B cell (primary cell): ENCODE measurements around the gene ARSI. TPM values are rescaled to one million over a fixed set of nuclear protein-coding genes. Genes with fewer than 3 reads are reported as not detected.

Source experiments
- ATAC-seq: fragments of 200-7000 bp; cut with Tn5 transposase; one replicate; pipeline ENCODE4 v1.10.0; 2021; ENCODE audit warnings: low read depth, mild to moderate bottlenecking, moderate number of reproducible peaks, moderate library complexity
- CTCF ChIA-PET: fragments of 350-600 bp; sonication (Branson Sonifier 250); formaldehyde crosslinking; loops from one replicate; lab custom pipeline; 2021; ENCODE audit warnings: antibody characterized with exemption, inconsistent platforms; lab: Charles Lee
- POLR2A ChIA-PET: fragments of 350-600 bp; sonication (Branson Sonifier 250); formaldehyde crosslinking; loops from one replicate; lab custom pipeline; 2021; ENCODE audit warnings: antibody characterized with exemption; lab: Charles Lee
- DNase-seq: peaks from one replicate; pipeline ENCODE4 v3.0.0; 2013
- H2AFZ ChIP-seq: 2 replicates; pipeline ENCODE4 v1.6.1; 2012; ENCODE audit warnings: mild to moderate bottlenecking, low read depth, low read length; ENCODE audit not compliant: insufficient read depth, poor library complexity, severe bottlenecking
- H3K27ac ChIP-seq, 2 donors: 1 replicate in 1 of 2; 2 replicates in 1 of 2; pipeline ENCODE4 v1.5.1; 2012 to 2013; ENCODE audit warnings: low read length in 2 of 2, mild to moderate bottlenecking in 2 of 2, moderate library complexity in 1 of 2
- H3K27me3 ChIP-seq, 4 experiments: fragments of 200-600 bp in 1 of 4; sonication (generic) in 1 of 4; replicated peaks in 1 of 4; 1 replicate in 2 of 4; 2 replicates in 2 of 4; pipeline versions ENCODE4 v1.6.1 to v1.7.0; 2013 to 2016; ENCODE audit warnings: low read length in 3 of 4, mild to moderate bottlenecking in 2 of 4, mixed read lengths in 1 of 4, moderate library complexity in 1 of 4; ENCODE audit not compliant: insufficient read depth in 4 of 4, control insufficient read depth in 3 of 4; ENCODE audit errors: control extremely low read depth in 1 of 4
- H3K36me3 ChIP-seq, 2 experiments: replicated peaks in 1 of 2; 1 replicate in 1 of 2; 2 replicates in 1 of 2; pipeline versions ENCODE4 v1.6.1 to v1.7.1; 2013; ENCODE audit warnings: low read length in 1 of 2; ENCODE audit not compliant: insufficient read depth in 2 of 2, control insufficient read depth in 1 of 2; ENCODE audit errors: control extremely low read depth in 1 of 2, extremely low read depth in 1 of 2
- H3K4me1 ChIP-seq, 2 donors: fragments of 200-600 bp in 1 of 2; sonication (generic) in 1 of 2; 1 replicate in 1 of 2; 2 replicates in 1 of 2; pipeline versions ENCODE4 v1.5.1 to v1.6.1; 2013 to 2017; ENCODE audit warnings: low read length in 2 of 2; ENCODE audit not compliant: control insufficient read depth in 2 of 2, insufficient read depth in 2 of 2
- H3K4me2 ChIP-seq: replicated peaks from 2 replicates; pipeline ENCODE3; 2012; ENCODE audit warnings: mild to moderate bottlenecking, low read depth, low read length; ENCODE audit not compliant: poor library complexity, severe bottlenecking
- H3K4me3 ChIP-seq, 5 experiments: fragments of 200-600 bp in 1 of 5; sonication (generic) in 1 of 5; 1 replicate in 3 of 5; 2 replicates in 2 of 5; pipeline versions ENCODE4 v1.5.1 to v1.7.0; 2011 to 2016; ENCODE audit warnings: low read length in 4 of 5, mild to moderate bottlenecking in 4 of 5, low read depth in 2 of 5, control low read depth in 1 of 5, moderate library complexity in 1 of 5; ENCODE audit not compliant: insufficient read depth in 1 of 5; ENCODE audit errors: control extremely low read depth in 1 of 5, extremely low read depth in 1 of 5
- H3K79me2 ChIP-seq: fragments of 200-600 bp; sonication (generic); one replicate; pipeline ENCODE4 v1.6.0; 2016; ENCODE audit warnings: low read length; ENCODE audit not compliant: control insufficient read depth, insufficient read depth
- H3K9ac ChIP-seq: fragments of 200-600 bp; sonication (generic); 2 replicates; pipeline ENCODE4 v1.6.1; 2017; ENCODE audit warnings: mild to moderate bottlenecking, low read length, moderate library complexity
- H3K9me3 ChIP-seq, 3 donors: one replicate each; pipeline versions ENCODE4 v1.6.1 to v1.7.1; 2013; ENCODE audit warnings: low read length in 2 of 3; ENCODE audit not compliant: control insufficient read depth in 2 of 3, insufficient read depth in 1 of 3; ENCODE audit errors: control extremely low read depth in 1 of 3
- H4K20me1 ChIP-seq: 2 replicates; pipeline ENCODE4 v1.6.0; 2012; ENCODE audit warnings: mild to moderate bottlenecking, low read length; ENCODE audit not compliant: insufficient read depth, control insufficient read depth, poor library complexity, severe bottlenecking
- H3K27ac Mint-ChIP-seq: one replicate; pipeline ENCODE4 v1.8.0; 2021; ENCODE audit warnings: mixed read lengths
- H3K27me3 Mint-ChIP-seq: one replicate; pipeline ENCODE4 v1.8.0; 2021; ENCODE audit warnings: mixed read lengths
- H3K4me1 Mint-ChIP-seq: one replicate; pipeline ENCODE4 v1.8.0; 2021; ENCODE audit warnings: mixed read lengths
- H3K4me3 Mint-ChIP-seq: one replicate; pipeline ENCODE4 v1.8.0; 2021; ENCODE audit warnings: mixed read lengths
- H3K9me3 Mint-ChIP-seq: one replicate; pipeline ENCODE4 v1.8.0; 2022; ENCODE audit warnings: mixed read lengths; ENCODE audit not compliant: insufficient read depth
- EZH2 ChIP-seq: IDR thresholded peaks from 2 replicates; pipeline ENCODE4 v1.6.1; 2012; ENCODE audit warnings: borderline replicate concordance, low read depth, mild to moderate bottlenecking, moderate library complexity, low read length; ENCODE audit not compliant: insufficient read depth, poor library complexity, severe bottlenecking
- WGBS: methylation state at CpG from one replicate; pipeline ENCODE4 v1.1.5; 2013; ENCODE audit warnings: missing lambda C conversion rate; ENCODE audit not compliant: insufficient coverage; 5-methylcytosine and 5-hydroxymethylcytosine counted together
- intact Hi-C: fragments of 100-400 bp; cut with micrococcal nuclease; formaldehyde crosslinking; loops from one replicate; pipeline ENCODE4 v1.10.0; 2022
- polyA plus RNA-seq: library from polyadenylated mRNA; depleted of rRNA; stranded (reverse); fragments of >200 nt; gene quantifications from 2 replicates; pipeline ENCODE4 v1.2.3, GENCODE V29; 2012
- total RNA-seq, 2 donors: library from RNA; stranded (reverse); fragments of 120-200 nt in 1 of 2; gene quantifications; 1 replicate in 1 of 2; 2 replicates in 1 of 2; pipeline versions ENCODE4 v1.2.3 to v1.2.4, GENCODE V29; 2013 to 2022
- TF ChIP-seq, protein P1 (sequence below): fragments of 200-600 bp; IDR thresholded peaks from one replicate; pipeline ENCODE4 v1.8.0; 2022; ENCODE audit warnings: antibody characterized with exemption, mild to moderate bottlenecking

Gene ARSI
- total and polyA plus RNA-seq, 2 donors (not counting 1 experiment from before 2014, with no cell fraction given): not detected

DNA sequence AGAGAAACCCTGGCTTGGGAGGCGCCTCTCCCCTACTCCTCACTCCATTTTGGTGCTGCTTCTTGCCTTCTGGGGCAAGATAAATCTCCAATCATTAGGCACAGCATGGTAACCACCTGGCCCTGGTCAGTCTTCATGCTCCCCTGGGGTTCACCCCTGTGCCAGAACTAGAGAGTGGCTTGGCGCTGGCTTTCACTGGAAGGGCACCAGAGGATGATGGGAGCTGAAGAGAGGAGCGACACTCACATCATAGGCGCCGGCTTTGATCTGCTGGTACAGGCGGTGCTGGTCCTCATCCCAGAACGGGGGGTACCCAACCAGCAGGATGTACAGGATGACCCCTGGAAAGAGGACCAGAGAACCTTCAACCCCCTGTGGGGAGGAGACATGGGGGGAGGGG, 51.2 kb downstream of the ARSI start:
- whole genome bisulfite sequencing: 84% methylated on average over 6 of the region's 7 CpGs
- H3K27me3 Mint-ChIP-seq: peaks cover 3% of the 10 kb centered on the region
- Histone ChIP-seq H3K36me3 (no peaks in the 10 kb centered on the region), H3K4me1 (no peaks in the 10 kb centered on the region), H3K79me2 (no peaks in the 10 kb centered on the region), H3K27ac (no peak overlapping the region), H3K4me3 (no peak overlapping the region), H3K27me3 (peaks cover 0 to 3% (median 0%) of the 10 kb centered on the region in 4 experiments), H3K4me2 (no peak overlapping the region), H3K9ac (no peak overlapping the region), H4K20me1 (no peaks in the 10 kb centered on the region), H2AFZ (no peak overlapping the region), H3K9me3 (peaks cover 0 to 5% (median 0%) of the 10 kb centered on the region in 3 donors)
- no peaks in the 10 kb centered on the region for H3K4me1 Mint-ChIP-seq
- no peak for TF ChIP-seq EZH2
- TF ChIP-seq, protein P1, sequence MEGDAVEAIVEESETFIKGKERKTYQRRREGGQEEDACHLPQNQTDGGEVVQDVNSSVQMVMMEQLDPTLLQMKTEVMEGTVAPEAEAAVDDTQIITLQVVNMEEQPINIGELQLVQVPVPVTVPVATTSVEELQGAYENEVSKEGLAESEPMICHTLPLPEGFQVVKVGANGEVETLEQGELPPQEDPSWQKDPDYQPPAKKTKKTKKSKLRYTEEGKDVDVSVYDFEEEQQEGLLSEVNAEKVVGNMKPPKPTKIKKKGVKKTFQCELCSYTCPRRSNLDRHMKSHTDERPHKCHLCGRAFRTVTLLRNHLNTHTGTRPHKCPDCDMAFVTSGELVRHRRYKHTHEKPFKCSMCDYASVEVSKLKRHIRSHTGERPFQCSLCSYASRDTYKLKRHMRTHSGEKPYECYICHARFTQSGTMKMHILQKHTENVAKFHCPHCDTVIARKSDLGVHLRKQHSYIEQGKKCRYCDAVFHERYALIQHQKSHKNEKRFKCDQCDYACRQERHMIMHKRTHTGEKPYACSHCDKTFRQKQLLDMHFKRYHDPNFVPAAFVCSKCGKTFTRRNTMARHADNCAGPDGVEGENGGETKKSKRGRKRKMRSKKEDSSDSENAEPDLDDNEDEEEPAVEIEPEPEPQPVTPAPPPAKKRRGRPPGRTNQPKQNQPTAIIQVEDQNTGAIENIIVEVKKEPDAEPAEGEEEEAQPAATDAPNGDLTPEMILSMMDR: no peak
- ChIA-PET CTCF (no interaction called here), POLR2A (no interaction called here)
- H3K9me3 Mint-ChIP-seq: no peaks in the 10 kb centered on the region
- no peak for ATAC-seq
- H3K27ac Mint-ChIP-seq: no peak overlapping the region
- intact Hi-C loops: no loop called here
- no peak for DNase-seq
- H3K4me3 Mint-ChIP-seq: no peak overlapping the region

- Histone ChIP-seq H3K79me2 (no peaks in the 10 kb centered on the region), H3K36me3 (no peaks in the 10 kb centered on the region), H2AFZ (no peak overlapping the region), H3K9ac (no peak overlapping the region), H4K20me1 (no peaks in the 10 kb centered on the region), H3K4me2 (no peak overlapping the region), H3K4me1 (no peaks in the 10 kb centered on the region), H3K27me3 (peaks cover 0 to 3% (median 0%) of the 10 kb centered on the region in 4 experiments), H3K4me3 (no peak overlapping the region), H3K9me3 (peaks cover 0 to 5% (median 0%) of the 10 kb centered on the region in 3 donors), H3K27ac (no peak overlapping the region)
- POLR2A ChIA-PET: no interaction called here
- WGBS: 88% methylated on average over 4 of the region's 5 CpGs
- intact Hi-C loops: no loop called here
- Mint-ChIP-seq H3K4me3 (no peak overlapping the region), H3K9me3 (no peaks in the 10 kb centered on the region), H3K4me1 (no peaks in the 10 kb centered on the region), H3K27me3 (peaks cover 3% of the 10 kb centered on the region), H3K27ac (no peak overlapping the region)
- CTCF ChIA-PET: no interaction called here
- DNase-seq (no peak), ATAC-seq (no peak)
- TF ChIP-seq, protein P1: no peak
- TF ChIP-seq EZH2: no peak
Observed at GRCh38 chr5:150249744-150250143, 53.0 kb downstream of the ARSI start.
